ENCODE data around the gene CCT6A.
"Not testable (repeated sequence)": the region's sequence is repeated elsewhere in the genome, so short reads cannot be mapped to it uniquely, and the experiment has no call there.

CCT6A gene

GRCh38 chr7:56019501-56019900 lies 32.1 kb upstream of the CCT6A start:
- in situ Hi-C loops (cut with HindIII; ENCODE audit: low sequenced_read_pairs): no loop called here
- no peak for DNase-seq (ENCODE audit: low read depth, low spot score)
- no peak overlapping the region for H3K4me3 ChIP-seq (ENCODE audit: low read depth, low read length)
- TF ChIP-seq, protein P1, sequence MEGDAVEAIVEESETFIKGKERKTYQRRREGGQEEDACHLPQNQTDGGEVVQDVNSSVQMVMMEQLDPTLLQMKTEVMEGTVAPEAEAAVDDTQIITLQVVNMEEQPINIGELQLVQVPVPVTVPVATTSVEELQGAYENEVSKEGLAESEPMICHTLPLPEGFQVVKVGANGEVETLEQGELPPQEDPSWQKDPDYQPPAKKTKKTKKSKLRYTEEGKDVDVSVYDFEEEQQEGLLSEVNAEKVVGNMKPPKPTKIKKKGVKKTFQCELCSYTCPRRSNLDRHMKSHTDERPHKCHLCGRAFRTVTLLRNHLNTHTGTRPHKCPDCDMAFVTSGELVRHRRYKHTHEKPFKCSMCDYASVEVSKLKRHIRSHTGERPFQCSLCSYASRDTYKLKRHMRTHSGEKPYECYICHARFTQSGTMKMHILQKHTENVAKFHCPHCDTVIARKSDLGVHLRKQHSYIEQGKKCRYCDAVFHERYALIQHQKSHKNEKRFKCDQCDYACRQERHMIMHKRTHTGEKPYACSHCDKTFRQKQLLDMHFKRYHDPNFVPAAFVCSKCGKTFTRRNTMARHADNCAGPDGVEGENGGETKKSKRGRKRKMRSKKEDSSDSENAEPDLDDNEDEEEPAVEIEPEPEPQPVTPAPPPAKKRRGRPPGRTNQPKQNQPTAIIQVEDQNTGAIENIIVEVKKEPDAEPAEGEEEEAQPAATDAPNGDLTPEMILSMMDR (IDR thresholded peaks at IDR 0.05; ENCODE audit: low read depth, low read length): no peak

DNA sequence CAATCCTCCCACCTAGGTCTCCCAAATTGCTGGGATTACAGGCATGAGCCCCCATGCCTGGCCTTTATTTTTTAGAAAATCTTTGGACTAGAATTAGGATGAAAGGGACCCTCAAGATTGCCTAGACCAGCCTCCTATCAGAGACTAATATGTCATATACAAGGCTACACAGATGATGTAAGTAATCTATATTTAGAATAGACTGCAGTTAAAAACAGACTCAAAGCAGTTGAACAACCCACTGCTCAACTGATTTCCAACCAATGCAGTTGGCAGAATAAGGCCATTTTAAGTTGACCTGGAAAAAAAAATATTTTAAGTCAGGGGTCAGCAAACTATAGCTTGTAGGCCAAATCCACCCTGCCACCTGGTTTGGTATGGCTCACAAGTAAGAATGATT lies 28.1 kb upstream of the CCT6A start:
- H3K4me3 ChIP-seq (ENCODE audit: low read depth, low read length): no peak overlapping the region
- in situ Hi-C loops (cut with HindIII; ENCODE audit: low sequenced_read_pairs): no loop called here
- TF ChIP-seq, protein P1 (IDR thresholded peaks at IDR 0.05; ENCODE audit: low read depth, low read length): no peak
- no peak for DNase-seq (ENCODE audit: low read depth, low spot score)

- no peak overlapping the region for H3K4me3 ChIP-seq (ENCODE audit: low read depth, low read length)
- TF ChIP-seq, protein P1 (IDR thresholded peaks at IDR 0.05; ENCODE audit: low read depth, low read length): no peak
- in situ Hi-C loops (cut with HindIII; ENCODE audit: low sequenced_read_pairs): no loop called here
- DNase-seq (ENCODE audit: low read depth, low spot score): no peak
These were observed 25.0 kb upstream of the CCT6A start for GRCh38 chr7:56026538-56026937.

- in situ Hi-C loops (cut with HindIII; ENCODE audit: low sequenced_read_pairs): no loop called here
- no peak overlapping the region for H3K4me3 ChIP-seq (ENCODE audit: low read depth, low read length)
- TF ChIP-seq, protein P1 (IDR thresholded peaks at IDR 0.05; ENCODE audit: low read depth, low read length): no peak
- peak; percentile 76 for DNase-seq (ENCODE audit: low read depth, low spot score)
These were observed 22.5 kb upstream of the CCT6A start for GRCh38 chr7:56028942-56029630.

- H3K4me3 ChIP-seq (ENCODE audit: low read depth, low read length): no peak overlapping the region
- TF ChIP-seq, protein P1 (IDR thresholded peaks at IDR 0.05; ENCODE audit: low read depth, low read length): no peak
- in situ Hi-C loops (cut with HindIII; ENCODE audit: low sequenced_read_pairs): no loop called here
- DNase-seq (ENCODE audit: low read depth, low spot score): no peak
These were observed 21.2 kb upstream of the CCT6A start for GRCh38 chr7:56030340-56030739.

GRCh38 chr7:56031556-56031955 lies 20.0 kb upstream of the CCT6A start:
- H3K4me3 ChIP-seq (ENCODE audit: low read depth, low read length); in situ Hi-C loops (cut with HindIII; ENCODE audit: low sequenced_read_pairs); DNase-seq (ENCODE audit: low read depth, low spot score): not testable (repeated sequence)

- DNase-seq (ENCODE audit: low read depth, low spot score); in situ Hi-C loops (cut with HindIII; ENCODE audit: low sequenced_read_pairs): not testable (repeated sequence)
- H3K4me3 ChIP-seq (ENCODE audit: low read depth, low read length): peak overlapping the region; percentile 59
These were observed 19.0 kb upstream of the CCT6A start for GRCh38 chr7:56032578-56032977.
